ENCODE measurements around the gene DYNC2H1.

DNA sequence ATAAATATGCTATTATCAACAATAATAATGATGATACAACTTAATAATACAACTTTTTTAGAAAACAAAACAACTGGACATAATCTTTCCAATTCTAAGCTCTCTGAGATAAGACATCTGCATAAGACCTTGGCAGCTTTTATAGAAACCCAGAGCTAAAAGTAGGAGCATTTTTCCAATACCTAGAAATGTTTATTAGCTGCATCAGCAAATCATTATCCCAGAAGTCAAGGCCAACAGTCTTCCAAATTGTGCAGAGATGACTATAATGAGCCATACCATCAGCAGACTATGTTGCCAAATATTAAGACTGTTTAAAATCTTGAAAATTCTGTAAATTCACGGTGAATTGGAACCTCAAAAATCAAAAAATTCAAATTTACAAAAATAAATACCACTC lies 47.6 kb upstream of the DYNC2H1 start:
- no peak for TF ChIP-seq CTCF (IDR thresholded peaks at IDR 0.05)
- no peak for TF ChIP-seq NR2C2 (CRISPR knock-in tag; IDR thresholded peaks at IDR 0.05)
- TF ChIP-seq, protein P1, sequence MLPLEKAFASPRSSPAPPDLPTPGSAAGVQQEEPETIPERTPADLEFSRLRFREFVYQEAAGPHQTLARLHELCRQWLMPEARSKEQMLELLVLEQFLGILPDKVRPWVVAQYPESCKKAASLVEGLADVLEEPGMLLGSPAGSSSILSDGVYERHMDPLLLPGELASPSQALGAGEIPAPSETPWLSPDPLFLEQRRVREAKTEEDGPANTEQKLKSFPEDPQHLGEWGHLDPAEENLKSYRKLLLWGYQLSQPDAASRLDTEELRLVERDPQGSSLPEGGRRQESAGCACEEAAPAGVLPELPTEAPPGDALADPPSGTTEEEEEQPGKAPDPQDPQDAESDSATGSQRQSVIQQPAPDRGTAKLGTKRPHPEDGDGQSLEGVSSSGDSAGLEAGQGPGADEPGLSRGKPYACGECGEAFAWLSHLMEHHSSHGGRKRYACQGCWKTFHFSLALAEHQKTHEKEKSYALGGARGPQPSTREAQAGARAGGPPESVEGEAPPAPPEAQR (CRISPR knock-in tag; IDR thresholded peaks at IDR 0.05), result no peak
- no peak for TF ChIP-seq FOXJ3 (CRISPR knock-in tag; IDR thresholded peaks at IDR 0.05; ENCODE audit: borderline replicate concordance)
- TF ChIP-seq IRF2 (CRISPR knock-in tag; IDR thresholded peaks at IDR 0.05; ENCODE audit: borderline replicate concordance, low read depth), result no peak
- TF ChIP-seq ATF2 (CRISPR knock-in tag; IDR thresholded peaks at IDR 0.05; ENCODE audit: borderline replicate concordance, low read depth), result no peak
- TF ChIP-seq TCF7 (CRISPR knock-in tag; IDR thresholded peaks at IDR 0.05; ENCODE audit: low read depth), result no peak
- no peak for TF ChIP-seq ZNF423 (CRISPR knock-in tag; IDR thresholded peaks at IDR 0.05)
- TF ChIP-seq CREB1 (CRISPR knock-in tag; IDR thresholded peaks at IDR 0.05), result no peak
- no peak for TF ChIP-seq FOXK1 (CRISPR knock-in tag; IDR thresholded peaks at IDR 0.05)
- no peak for TF ChIP-seq ZNF138 (CRISPR knock-in tag; conservative IDR thresholded peaks at IDR 0.05)

Data from WTC11 (cell line).